ENCODE data around the gene COX7A2L.
"Not testable (repeated sequence)": the region's sequence is repeated elsewhere in the genome, so short reads cannot be mapped to it uniquely, and the experiment has no call there.

The COX7A2L gene, protein sequence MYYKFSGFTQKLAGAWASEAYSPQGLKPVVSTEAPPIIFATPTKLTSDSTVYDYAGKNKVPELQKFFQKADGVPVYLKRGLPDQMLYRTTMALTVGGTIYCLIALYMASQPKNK

DNA sequence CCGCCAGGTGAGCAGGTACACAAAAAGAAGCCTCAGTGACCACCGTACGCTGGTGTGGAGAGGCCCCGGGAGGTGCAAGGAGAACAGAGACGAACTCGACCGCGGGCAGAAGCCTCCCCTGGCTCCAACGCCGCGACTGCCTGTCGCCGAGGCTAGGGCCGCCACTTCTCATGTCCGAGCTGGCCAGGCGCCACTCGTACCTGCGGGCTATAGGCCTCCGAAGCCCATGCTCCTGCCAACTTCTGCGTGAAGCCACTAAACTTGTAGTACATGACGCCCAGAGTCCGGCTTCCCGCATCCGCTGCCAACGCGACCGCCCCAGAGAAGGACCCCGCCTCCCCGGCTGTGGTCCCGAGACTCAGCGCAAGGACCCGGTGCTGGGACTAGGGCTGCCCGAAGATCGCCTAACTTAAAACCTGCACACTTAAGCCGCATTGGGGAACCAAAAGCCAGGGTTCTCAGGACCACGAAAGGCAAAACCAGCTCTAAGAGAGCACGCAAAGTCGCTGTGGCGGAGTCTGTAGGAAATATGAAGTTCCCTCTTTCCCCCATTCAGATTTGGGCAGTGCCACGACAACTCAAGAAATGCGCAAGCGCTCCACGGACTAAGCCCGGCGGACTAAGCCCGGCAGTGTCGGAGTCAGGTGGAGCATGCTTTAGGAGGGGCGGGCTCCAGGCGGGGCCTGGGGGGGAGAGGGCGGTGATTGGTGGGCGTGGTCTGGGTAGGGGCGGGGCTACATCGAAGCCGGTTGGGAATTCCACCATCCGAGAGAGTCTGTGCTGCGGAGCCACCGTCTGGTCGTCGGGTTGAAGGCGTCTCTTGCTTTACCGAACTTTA lies at the start of gene COX7A2L:
TSS of gene COX7A2L (minus strand) at position 328 of the 838 bp plus-strand sequence. CDS start at position 272, 56 bp downstream.
- DNase-seq, result peak; percentile 82 to 99 (median 97)

DNA sequence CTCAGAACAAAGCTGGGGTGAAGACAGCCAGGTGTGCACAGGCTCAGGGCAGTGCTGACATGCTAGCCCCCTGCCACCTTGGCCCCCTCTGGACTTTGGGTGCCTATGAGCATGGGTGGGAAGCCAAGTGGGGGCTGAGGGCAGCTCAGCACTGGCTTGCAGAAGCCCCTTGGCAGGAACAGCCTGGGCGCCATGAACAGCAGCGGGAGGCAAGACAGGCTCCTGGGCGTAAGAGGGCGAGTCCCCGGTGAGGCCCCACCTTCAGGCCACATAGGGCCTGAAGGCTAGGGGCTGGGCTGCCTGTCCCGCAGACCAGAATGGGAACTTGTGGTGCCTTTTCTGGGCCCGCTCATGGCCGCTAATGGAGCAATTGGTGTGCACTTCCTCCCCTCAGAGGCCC lies 47.0 kb upstream of the COX7A2L start:
- no peak for DNase-seq

DNA sequence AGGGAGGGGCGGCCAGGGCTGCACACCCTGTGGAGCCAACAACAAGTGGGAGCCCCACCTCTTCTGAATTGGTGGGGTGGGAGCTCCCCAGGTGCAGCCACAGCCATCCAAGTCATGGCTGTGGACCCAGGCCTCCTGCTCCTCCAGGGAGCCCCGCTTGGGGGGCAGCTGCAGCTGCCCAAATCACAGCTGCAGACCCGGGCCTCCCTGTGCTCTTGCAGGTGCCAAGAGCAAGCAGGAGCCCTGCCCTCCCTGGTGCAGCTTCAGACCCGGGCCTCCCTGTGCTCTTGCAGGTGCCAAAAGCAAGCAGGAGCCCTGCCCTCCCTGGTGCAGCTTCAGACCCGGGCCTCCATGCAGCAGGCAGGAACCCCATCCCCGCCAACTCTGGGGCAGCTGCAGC lies 46.5 kb upstream of the COX7A2L start:
- no peak for DNase-seq

DNA sequence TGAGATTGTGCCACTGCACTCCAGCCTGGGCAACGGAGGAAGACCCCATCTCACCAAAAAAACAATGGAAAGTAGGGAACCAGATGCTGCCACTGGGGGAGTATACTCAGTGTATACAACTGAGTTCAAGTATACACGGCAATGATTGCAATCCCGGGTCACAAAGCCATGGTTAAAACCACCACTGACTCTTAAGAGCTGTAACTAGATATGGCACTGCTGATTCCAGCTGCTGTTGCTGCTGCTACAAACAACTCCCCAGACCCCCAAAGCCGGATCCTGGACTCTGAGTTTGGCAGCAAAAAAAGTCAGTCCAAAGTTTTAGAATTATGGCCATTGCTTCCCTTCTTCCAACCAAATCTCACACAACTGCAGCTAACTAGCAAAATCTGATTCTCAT lies 43.7 kb upstream of the COX7A2L start:
- no peak for DNase-seq

DNA sequence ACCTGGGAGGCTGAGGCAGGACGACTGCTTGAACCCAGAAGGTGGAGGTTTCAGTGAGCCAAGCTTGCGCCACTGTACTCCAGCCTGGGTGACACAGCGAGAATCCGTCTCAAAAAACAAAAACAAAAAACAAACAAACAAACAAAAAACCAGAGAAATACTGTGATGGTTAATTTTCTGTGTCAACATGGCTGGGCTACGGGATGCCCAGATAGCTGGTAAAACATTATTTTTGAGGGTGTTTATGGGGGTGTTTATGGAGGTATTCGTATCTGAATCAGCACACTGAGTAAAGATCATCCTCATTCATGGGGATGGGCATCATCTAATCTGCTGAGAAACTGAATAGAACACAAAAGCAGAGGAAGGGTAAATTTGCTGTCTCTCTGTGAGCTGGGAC lies 40.8 kb upstream of the COX7A2L start:
- no peak for DNase-seq

DNA sequence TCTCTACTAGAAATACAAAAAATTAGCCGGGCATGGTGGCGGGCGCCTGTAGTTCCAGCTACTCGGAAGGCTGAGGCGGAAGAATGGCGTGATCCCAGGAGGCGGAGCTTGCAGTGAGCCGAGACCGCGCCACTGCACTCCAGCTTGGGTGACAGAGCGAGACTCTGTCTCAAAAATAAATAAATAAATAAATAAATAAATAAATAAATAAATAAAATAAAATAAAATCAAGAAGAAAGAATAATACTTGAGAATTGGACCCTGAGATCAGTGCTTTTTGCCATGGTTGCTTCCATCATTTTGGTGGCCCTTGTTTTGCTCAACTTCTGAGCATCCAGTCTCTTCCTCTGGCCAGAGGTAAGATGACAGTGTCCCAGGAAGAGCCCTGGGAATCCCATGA lies 37.0 kb upstream of the COX7A2L start:
- DNase-seq, result not testable (repeated sequence)

DNA sequence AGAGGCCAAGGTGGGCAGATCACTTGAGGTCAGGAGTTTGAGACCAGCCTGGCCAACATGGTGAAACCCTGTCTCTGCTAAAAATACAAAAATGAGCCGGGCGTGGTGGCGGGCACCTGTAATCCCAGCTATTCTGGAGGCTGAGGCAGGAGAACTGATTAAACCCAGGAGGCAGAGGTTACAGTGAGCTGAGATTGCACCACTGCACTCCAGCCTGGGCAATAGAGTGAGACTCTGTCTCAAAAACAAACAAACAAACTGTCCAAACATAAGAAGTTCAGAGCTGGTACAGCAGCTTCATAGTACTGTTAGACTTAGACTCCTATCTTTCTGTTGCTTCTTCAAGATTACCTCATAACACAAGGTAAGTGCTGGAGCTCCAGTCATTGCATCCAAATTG lies 32.3 kb upstream of the COX7A2L start:
- not testable (repeated sequence) for DNase-seq

DNA sequence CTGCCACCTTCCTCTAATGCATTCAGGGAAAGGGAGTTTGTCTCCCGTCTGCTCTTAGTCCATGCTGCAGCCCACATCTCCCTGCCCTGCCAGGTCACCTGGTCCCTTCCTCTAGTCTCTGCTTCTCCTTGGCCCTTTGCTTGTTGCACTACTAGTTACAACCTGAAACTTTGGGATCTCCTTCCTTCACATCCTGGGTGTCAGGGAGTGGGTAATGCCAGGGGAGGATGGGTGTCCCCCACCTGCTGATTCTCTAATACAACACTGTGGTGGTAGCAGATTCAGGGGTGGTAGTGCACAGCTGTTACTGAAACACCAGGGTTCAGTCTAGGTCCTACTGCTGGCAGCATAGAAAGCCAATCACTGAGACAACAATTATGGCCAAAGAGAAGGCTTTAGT lies 31.2 kb upstream of the COX7A2L start:
- DNase-seq, result no peak

DNA sequence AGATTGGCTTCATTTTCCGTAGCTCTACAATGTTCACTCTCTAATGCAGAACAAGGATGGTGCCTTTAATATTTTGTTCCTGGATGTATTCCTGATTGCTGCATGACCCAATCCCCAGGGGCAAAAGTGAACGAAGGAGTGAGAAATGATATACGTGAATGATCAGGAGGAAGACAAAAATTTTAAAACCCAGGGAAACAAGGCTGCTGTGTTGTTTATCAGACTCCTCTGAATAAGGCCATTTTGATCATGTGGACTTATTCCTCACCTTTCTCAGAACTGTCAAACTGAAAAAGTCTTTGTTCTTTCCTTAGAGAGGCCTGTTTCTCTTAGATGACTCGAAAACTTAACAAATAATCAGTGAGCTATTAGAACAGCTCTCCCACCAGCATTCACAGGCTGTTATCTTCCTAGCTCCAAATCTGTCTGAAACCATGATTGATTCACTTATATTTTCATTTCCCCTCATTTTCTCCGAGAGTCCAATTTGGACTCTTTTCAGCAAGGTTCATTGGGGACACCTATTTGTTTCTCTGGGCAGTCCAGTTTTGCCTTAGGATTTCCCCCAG lies 29.5 kb upstream of the COX7A2L start:
- no peak for DNase-seq

DNA sequence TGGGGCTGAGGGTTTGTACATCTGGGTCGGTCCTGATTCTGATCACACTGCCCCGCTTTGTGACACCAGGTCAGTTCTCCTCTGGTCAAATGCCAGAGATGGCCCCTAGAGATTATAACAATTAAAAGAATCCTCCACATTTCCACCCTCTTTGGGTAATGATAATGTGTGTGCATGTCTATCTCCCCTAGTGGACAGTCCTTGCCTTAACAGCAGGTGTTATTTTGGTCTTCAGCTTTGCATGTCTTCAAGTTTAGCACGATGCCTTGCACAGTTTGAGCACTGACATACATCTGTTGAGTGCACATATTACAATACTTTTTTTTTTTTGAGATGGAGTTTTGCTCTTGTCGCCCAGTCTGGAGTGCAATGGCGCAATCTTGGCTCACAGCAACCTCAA lies 25.7 kb upstream of the COX7A2L start:
- no peak for DNase-seq

DNA sequence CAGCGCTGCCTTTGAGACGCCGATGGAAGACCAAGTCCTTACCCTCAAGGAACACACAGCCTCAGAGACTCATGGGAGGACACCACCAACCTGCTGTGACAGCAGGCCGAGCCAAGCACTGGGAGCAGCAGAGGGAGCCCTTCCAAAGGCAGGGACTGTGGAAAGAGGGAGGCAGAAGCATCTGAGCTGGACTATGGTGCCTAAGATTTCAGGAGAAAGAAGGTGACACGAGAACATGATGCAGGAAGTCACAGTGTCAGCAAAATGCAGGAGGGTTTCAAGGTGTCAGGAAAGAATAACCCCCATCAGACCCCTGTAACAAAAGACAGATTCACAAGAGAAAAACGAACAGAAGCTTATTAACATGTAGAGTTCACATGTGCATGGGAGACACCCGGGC lies 24.2 kb upstream of the COX7A2L start:
- peak in 7 of 58 donors; percentile 9 to 30 (median 12) for DNase-seq

DNA sequence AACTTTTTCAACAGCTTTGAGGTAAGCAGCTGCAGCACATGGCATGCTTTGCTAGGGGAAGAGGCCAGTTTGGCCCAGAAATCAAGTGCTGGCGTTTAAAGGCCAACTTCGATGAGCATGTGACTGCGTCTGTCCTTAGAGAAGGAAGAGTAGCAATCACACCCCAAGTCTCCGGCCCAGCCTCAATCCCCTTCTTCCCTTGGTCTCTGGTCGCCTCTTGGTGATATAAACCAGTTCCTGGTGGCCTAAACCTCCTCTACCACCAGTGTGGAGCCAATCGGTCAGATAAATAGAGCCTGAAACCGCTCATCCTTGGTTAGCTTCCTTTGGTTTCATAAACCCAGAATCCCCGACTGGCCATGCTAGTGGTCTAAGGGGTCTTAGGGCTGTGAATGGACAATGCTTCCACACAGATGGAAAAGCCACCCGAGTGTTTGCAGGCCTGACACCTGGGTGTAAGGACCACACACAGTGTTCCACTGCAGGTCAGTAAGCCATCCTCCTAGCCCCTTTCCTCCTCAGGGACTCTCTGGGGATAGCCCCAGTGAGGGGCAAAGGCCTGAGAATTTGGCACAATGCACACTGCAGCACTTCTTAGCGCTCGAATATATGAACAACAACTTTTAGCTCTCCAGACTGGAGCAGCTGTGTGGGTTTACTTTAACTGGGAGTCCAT lies 23.0 kb upstream of the COX7A2L start:
- no peak for DNase-seq

DNA sequence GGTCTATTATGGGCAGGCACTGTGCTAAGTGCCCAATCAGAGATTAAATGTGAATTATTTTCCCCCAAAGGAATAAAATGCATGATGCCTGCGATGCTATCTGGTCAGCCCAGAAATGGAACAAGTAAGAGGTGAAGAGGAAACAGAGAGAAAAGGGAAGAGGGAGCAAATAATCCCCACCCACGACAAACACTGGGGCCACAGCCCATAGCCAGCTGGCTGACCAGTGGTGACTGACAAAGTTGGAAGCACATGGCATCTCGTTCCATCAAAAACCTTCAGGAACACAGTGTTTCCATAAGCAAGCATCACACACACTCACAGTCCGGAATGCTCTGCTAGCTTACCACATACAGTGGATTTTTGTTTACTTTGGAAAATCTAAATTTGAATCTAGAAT lies 21.1 kb upstream of the COX7A2L start:
- no peak for DNase-seq

DNA sequence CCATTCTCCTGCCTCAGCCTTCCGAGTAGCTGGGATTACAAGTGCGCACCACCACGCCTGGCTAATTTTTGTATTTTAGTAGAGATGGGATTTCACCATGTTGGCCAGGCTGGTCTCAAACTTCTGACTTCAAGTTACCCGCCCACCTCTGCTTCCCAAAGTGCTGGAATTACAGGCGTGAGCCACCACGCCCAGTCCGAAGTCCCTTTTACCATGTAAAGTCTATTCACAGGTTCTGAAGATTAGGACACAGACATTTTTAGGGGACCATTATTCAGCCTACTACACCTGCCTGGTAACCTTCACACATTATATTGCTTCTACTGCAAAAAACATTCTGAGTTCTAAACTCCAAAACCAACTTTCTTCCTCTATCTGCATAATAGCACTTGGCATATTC lies 19.0 kb upstream of the COX7A2L start:
- not testable (repeated sequence) for DNase-seq

DNA sequence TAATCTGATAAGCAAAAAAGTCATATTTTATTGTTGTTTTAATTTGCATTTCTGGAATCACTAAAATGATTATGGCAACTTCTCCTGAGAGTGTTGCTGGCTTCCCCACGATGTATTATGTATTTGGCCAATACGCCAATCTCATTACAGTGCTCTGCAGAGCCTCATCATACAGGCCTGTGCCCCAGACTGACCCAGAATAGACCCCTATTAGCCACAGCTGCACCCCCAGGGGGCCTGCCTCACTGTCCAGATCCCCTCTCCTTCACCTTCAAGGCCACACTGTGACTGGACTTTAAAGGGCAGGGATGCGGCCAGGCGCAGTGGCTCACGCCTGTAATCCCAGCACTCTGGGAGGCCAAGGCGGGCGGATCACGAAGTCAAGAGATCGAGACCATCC lies 17.4 kb upstream of the COX7A2L start:
- no peak for DNase-seq

DNA sequence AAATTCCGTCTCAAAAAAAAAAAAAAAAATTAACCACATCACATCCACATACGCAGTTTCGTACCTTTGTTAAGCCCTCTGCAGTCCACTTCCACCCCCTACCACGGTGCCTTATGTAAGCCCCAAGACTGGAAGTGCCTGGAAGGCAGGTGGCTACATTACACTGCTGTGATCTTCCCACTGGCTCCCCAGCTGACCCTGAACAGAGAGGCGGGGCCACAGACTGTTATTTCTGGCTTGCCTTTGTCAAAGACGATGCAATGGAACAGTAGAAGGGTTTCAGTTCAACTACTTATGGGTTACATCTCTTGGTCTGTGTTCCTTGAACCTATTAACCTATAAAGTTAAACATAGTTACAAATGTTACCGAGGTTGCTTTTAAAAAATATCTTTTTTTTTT lies 15.7 kb upstream of the COX7A2L start:
- no peak for DNase-seq

DNA sequence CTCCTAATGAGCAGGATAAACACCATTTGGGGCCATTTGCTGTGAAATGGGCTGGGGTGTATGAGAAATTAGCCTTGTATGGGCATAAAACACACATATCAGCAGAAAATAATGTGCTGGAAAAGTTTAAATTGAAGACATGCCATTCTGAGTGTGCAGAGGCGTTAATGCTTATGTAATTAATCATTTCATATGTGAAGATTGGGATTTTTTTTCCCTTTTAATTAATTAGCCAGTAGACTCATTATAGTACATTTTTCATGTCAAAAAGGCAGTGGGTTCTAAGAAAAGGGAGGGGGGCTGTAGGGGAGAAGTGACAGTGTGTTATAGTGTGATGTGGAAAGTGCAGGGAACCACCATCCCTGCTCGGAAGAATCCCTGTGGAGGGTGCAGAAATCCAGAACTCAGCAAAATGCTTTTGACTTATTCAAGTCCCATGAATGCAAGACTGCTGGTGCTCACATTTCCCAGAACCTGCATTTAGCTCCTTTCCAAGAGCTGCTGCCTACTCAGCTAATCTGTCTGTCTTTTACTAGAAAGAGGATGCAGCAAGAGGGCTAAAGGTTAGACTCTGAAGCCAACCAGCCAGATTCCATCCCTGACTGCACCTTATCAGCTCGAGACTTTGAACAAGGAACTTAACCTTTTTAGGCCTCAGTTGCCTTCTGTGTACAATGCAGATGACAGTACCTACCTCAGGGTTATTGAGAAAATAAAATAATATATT lies 11.6 kb upstream of the COX7A2L start:
- no peak for DNase-seq

DNA sequence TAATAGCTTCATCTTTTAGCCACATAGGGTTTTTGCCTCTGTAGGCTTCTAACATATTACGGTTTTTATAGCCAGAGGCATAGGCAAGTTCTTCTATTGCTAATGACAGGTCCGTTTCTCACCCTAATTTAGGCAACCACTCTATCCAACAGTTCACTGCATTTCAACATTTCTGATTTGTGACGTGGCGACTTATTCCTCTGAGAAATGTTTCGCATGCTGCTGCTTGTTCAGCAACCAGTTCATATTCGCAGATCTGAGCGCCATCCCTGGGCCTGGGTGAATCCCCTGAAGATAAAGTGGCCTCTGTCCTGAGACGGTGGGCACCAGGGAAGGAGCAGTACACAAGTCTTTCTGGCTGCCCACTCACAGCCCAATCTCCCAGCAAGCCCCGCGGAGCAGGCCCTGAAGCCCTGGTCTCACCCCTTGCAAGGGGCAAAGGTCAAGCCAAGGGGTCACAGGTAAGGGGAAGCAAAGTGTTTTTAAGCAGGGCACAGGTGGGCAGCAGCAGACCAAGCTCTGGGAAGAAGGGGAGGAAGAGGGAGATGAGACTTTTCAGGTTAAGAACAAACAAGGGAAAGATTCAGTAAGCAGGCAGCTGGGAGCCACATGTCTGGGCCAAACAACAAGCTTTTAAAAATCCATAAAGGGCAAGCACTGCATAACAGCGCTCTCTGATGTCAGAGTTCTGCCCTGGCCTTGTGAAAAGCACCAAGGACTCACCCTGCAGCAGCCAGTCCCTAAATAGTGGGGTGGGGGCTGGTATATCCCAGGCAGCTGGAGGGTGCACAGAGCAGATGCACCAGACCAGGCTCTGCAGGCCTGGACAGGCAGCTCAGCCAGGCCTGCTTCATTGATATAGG lies 10.8 kb upstream of the COX7A2L start:
- peak in 1 of 58 donors; percentile 3 for DNase-seq

DNA sequence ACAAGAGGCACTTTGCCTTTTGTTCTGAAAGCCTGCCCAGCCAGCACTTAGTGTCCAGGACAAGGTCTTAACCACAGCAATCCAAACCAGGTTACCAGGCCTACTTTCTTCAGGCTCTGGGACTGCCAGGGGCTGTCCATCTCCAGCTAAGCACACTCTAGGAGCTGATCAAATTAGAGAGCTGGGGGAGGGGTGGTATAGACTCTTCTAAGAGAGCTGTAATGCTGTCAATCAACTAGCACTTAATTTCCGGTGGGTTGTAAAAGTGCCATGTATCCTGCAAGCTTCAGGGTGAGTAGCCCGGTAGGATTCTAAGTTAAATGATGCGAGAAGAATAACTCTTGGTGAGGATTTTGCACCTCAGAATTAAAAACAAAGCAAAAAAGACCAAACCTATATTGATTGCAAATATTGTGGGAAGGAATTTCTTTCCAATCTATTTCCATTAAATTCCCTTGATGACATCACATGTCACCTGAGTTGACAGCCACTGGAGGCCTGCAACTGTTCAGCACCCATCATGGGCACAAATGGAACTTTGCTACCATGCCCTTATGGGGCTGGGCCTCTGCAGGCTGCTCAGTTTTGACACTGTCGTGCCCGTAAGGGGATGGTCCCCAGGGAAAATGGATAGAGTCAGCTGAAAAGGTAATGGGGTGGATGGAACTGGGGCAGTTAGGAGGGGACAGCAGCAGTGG lies 8.7 kb upstream of the COX7A2L start:
- no peak for DNase-seq

All from anterior cingulate cortex (tissue), 58 donors.